Activated CD4-positive, alpha-beta T cell treated with anti-CD3 and anti-CD28 coated beads, Interleukin-2, Interleukin-6, amounts not matched to agents 100 ng/mL and 50 ng/mL, durations not matched to agents 16 hours and 8 hours (primary cell): ENCODE measurements around the gene LY6G5B.
A peak's percentile ranks its signal among the peaks of the same experiment; 100 is the strongest.

Experiments used
- DNase-seq: peaks from one replicate; pipeline ENCODE4 v3.0.0-alpha.2; 2020

LY6G5B gene

GRCh38 chr6:31663961-31664789 lies 5.6 kb upstream of the LY6G5B start:
- peak; percentile 20 for DNase-seq

GRCh38 chr6:31664790-31665500 lies 4.8 kb upstream of the LY6G5B start, which contains the start of gene GPANK1:
TSS of gene GPANK1 (minus strand) at chr6:31664997. CDS start at chr6:31664478, 519 bp downstream.
- DNase-seq, result peak; percentile 94

GRCh38 chr6:31665501-31666336 lies 4.1 kb upstream of the LY6G5B start, which contains the start of gene CSNK2B:
TSS of gene CSNK2B (plus strand) at chr6:31666080. CDS start at chr6:31666832, 752 bp downstream.
- peak; percentile 99 for DNase-seq

- DNase-seq, result no peak
These were observed 3.3 kb upstream of the LY6G5B start for GRCh38 chr6:31666337-31666965.

- DNase-seq, result no peak
These were observed 6.6 kb downstream of the LY6G5B start for GRCh38 chr6:31676322-31676903.

GRCh38 chr6:31676904-31677303 lies 7.1 kb downstream of the LY6G5B start:
- no peak for DNase-seq

GRCh38 chr6:31677955-31678354 lies 8.2 kb downstream of the LY6G5B start:
- DNase-seq, result no peak

- peak; percentile 79 for DNase-seq
These were observed 10.7 kb downstream of the LY6G5B start, which contains the start of gene LY6G5C for GRCh38 chr6:31680226-31681134. TSS of gene LY6G5C (minus strand) at chr6:31681067. CDS start at chr6:31680373, 694 bp downstream.

GRCh38 chr6:31681135-31681671 lies 11.4 kb downstream of the LY6G5B start:
- DNase-seq, result peak; percentile 50

GRCh38 chr6:31683591-31683990 lies 13.8 kb downstream of the LY6G5B start:
- DNase-seq, result no peak

- no peak for DNase-seq
These were observed 16.7 kb downstream of the LY6G5B start for GRCh38 chr6:31686483-31686882.

GRCh38 chr6:31687321-31687720 lies 17.5 kb downstream of the LY6G5B start:
- no peak for DNase-seq

GRCh38 chr6:31687860-31688693 lies 18.3 kb downstream of the LY6G5B start:
- DNase-seq, result no peak

- no peak for DNase-seq
These were observed 19.7 kb downstream of the LY6G5B start for GRCh38 chr6:31689249-31690110.

GRCh38 chr6:31690231-31691077 lies 20.7 kb downstream of the LY6G5B start:
- no peak for DNase-seq

GRCh38 chr6:31691078-31691463 lies 21.3 kb downstream of the LY6G5B start:
- no peak for DNase-seq

- no peak for DNase-seq
These were observed 21.9 kb downstream of the LY6G5B start for GRCh38 chr6:31691564-31692108.
